Fibroblast of lung (primary cell): Measurements from ENCODE around the gene VAV2.

Experiments used
- CTCF ChIP-seq, 2 donors: IDR thresholded peaks in 1 of 2; conservative IDR thresholded peaks in 1 of 2; 1 replicate in 1 of 2; 2 replicates in 1 of 2; pipeline ENCODE4 v1.5.1; 2011 to 2012; ENCODE audit warnings: low read length in 2 of 2, control low read depth in 1 of 2, inconsistent platforms in 1 of 2, low read depth in 1 of 2, mild to moderate bottlenecking in 1 of 2
- EZH2 ChIP-seq: IDR thresholded peaks from 2 replicates; pipeline ENCODE4 v1.5.1; 2012; ENCODE audit warnings: low read length, control low read depth, mild to moderate bottlenecking; ENCODE audit errors: missing control alignments

- TF ChIP-seq EZH2 (no peak), CTCF (conservative IDR thresholded peaks at IDR 0.05 in 1 of 2, IDR thresholded peaks at IDR 0.05 in 1 of 2; ENCODE audit: low read depth in 1 of 2, low read length in 2 of 2) (no peak)
These were observed 261.0 kb downstream of the VAV2 start for GRCh38 chr9:133730994-133731715.
